ENCODE data around the gene SPEF1. TPM values are rescaled to one million over a fixed set of nuclear protein-coding genes. Genes with fewer than 3 reads are reported as not detected.

Gene SPEF1
- polyA plus RNA-seq, 3 donors = 0.09 TPM; not detected in 2

GRCh38 chr20:3765171-3765882 is 15.9 kb downstream of the SPEF1 start:
- H3K27me3 ChIP-seq (ENCODE audit: control insufficient read depth in 2 of 2, insufficient read depth in 2 of 2, low read length in 2 of 2) = no peaks in the 10 kb centered on the region
- intact Hi-C loops (cut with micrococcal nuclease) = loop anchor here (10.0 kb wide), 2 partner anchors 49 to 59 kb away; partner anchors contain the start of gene AP5S1 (in 1 of the 2)
- H3K9me3 Mint-ChIP-seq = no peaks in the 10 kb centered on the region
- TF ChIP-seq CTCF (IDR thresholded peaks at IDR 0.05) = no peak
- H3K9me3 ChIP-seq (replicated peaks in 1 of 2; ENCODE audit: control insufficient read depth in 1 of 2, insufficient read depth in 1 of 2, low read length in 2 of 2) = no peaks in the 10 kb centered on the region
- peak overlapping the region; percentile 73 to 83 for H3K27ac ChIP-seq (ENCODE audit: low read depth in 1 of 2, low read length in 2 of 2)
- H3K4me1 Mint-ChIP-seq = peaks cover 76% of the 10 kb centered on the region
- H3K4me2 ChIP-seq (replicated peaks; ENCODE audit: extremely low read depth, low read length, poor library complexity, severe bottlenecking) = peak overlapping the region; percentile 100
- H3K27ac Mint-ChIP-seq = peak overlapping the region; percentile 80 to 93 (median 89)
- H3K36me3 Mint-ChIP-seq = peaks cover 13 to 19% of the 10 kb centered on the region in 2 donors
- peak overlapping the region; percentile 84 to 95 for H3K4me3 Mint-ChIP-seq
- peaks cover 11 to 18% of the 10 kb centered on the region in 2 donors for H3K36me3 ChIP-seq (replicated peaks in 1 of 2; ENCODE audit: control insufficient read depth in 1 of 2, insufficient read depth in 2 of 2, low read length in 2 of 2)
- peak overlapping the region; percentile 69 for H3K9ac ChIP-seq (ENCODE audit: insufficient read depth, low read length, poor library complexity, severe bottlenecking)
- H3K27me3 Mint-ChIP-seq (ENCODE audit: low read depth in 3 of 3) = peaks cover 0 to 2% (median 0%) of the 10 kb centered on the region in 3 donors
- DNase-seq = peak in 1 of 3 donors; percentile 22
- peaks cover 67 to 78% of the 10 kb centered on the region in 2 donors for H3K4me1 ChIP-seq (ENCODE audit: control insufficient read depth in 1 of 2, insufficient read depth in 2 of 2, low read length in 2 of 2)
- WGBS (ENCODE audit: insufficient coverage) = 0% methylated on average over 2 of the region's 3 CpGs
- H4K20me1 ChIP-seq (ENCODE audit: insufficient read depth, low read length) = peaks cover 11% of the 10 kb centered on the region
- peak overlapping the region; percentile 84 for H2AFZ ChIP-seq (ENCODE audit: insufficient read depth, low read depth, low read length, poor library complexity, severe bottlenecking)
- peaks cover 67% of the 10 kb centered on the region for H3K79me2 ChIP-seq (ENCODE audit: insufficient read depth, low read length)
- peak overlapping the region in 2 of 3 experiments; percentile 86 to 96 for H3K4me3 ChIP-seq (replicated peaks in 1 of 3; ENCODE audit: low read depth in 2 of 3, low read length in 3 of 3)

- H3K4me3 ChIP-seq (replicated peaks in 1 of 3; ENCODE audit: low read depth in 2 of 3, low read length in 3 of 3) = peak overlapping the region in 1 of 3 experiments; percentile 96
- peaks cover 74% of the 10 kb centered on the region for H3K79me2 ChIP-seq (ENCODE audit: insufficient read depth, low read length)
- H3K9ac ChIP-seq (ENCODE audit: insufficient read depth, low read length, poor library complexity, severe bottlenecking) = peak overlapping the region; percentile 69
- peak overlapping the region; percentile 81 to 93 (median 89) for H3K27ac Mint-ChIP-seq
- peaks cover 16 to 25% of the 10 kb centered on the region in 2 donors for H3K36me3 Mint-ChIP-seq
- H3K4me3 Mint-ChIP-seq = peak overlapping the region; percentile 84 to 95
- H4K20me1 ChIP-seq (ENCODE audit: insufficient read depth, low read length) = peaks cover 18% of the 10 kb centered on the region
- peaks cover 0 to 2% (median 0%) of the 10 kb centered on the region in 3 donors for H3K27me3 Mint-ChIP-seq (ENCODE audit: low read depth in 3 of 3)
- intact Hi-C loops (cut with micrococcal nuclease) = loop anchor here (10.0 kb wide), 2 partner anchors 50 to 60 kb away; partner anchors contain the start of gene AP5S1 (in 1 of the 2)
- H3K27ac ChIP-seq (ENCODE audit: low read depth in 1 of 2, low read length in 2 of 2) = peak overlapping the region; percentile 73 to 83
- DNase-seq = no peak
- no peaks in the 10 kb centered on the region for H3K9me3 ChIP-seq (replicated peaks in 1 of 2; ENCODE audit: control insufficient read depth in 1 of 2, insufficient read depth in 1 of 2, low read length in 2 of 2)
- no peak overlapping the region for H2AFZ ChIP-seq (ENCODE audit: insufficient read depth, low read depth, low read length, poor library complexity, severe bottlenecking)
- H3K9me3 Mint-ChIP-seq = no peaks in the 10 kb centered on the region
- TF ChIP-seq CTCF (IDR thresholded peaks at IDR 0.05) = no peak
- H3K4me2 ChIP-seq (replicated peaks; ENCODE audit: extremely low read depth, low read length, poor library complexity, severe bottlenecking) = peak overlapping the region; percentile 100
- H3K27me3 ChIP-seq (ENCODE audit: control insufficient read depth in 2 of 2, insufficient read depth in 2 of 2, low read length in 2 of 2) = no peaks in the 10 kb centered on the region
- WGBS (ENCODE audit: insufficient coverage) = 60% methylated on average over 1 of the region's 3 CpGs
- H3K4me1 Mint-ChIP-seq = peaks cover 78% of the 10 kb centered on the region
- peaks cover 67 to 78% of the 10 kb centered on the region in 2 donors for H3K4me1 ChIP-seq (ENCODE audit: control insufficient read depth in 1 of 2, insufficient read depth in 2 of 2, low read length in 2 of 2)
- peaks cover 14 to 25% of the 10 kb centered on the region in 2 donors for H3K36me3 ChIP-seq (replicated peaks in 1 of 2; ENCODE audit: control insufficient read depth in 1 of 2, insufficient read depth in 2 of 2, low read length in 2 of 2)
Measured at GRCh38 chr20:3764659-3765058, 16.6 kb downstream of the SPEF1 start.
